NCI-H748 treated with DMSO at 0.1 percent for 48 hours (cell line): Measurements from ENCODE around the gene MYH9.

Experiments used
- DNase-seq: peaks from one replicate; lab custom pipeline; 2025; lab: John Stamatoyannopoulos, UW

MYH9 gene

DNA sequence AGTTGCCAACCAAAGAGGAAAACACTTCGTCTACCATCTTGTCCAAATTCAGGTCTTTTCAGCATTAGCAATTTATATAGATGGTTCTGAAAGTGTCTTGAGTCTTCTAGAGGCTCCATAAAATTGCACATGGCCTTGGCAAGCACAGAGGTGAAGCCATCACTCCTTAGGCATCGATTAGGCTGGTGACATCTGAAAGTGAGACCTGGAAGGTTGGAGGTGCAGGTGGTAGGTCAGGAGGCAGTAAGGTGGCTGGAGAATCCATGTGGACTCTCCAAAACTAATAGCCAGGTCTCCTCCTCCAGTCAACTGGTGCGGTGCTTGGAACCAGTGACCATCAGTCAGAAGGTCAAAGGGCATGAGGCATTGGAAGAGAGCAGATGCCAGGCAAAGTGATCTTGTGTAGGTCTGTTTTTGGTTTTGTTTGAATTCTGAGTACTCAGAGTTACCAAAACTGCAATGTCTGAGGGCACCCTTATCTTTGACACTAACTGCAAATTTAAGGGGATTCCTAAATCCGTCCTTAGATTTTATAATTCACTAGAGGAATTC lies 141.9 kb downstream of the MYH9 start:
- no peak for DNase-seq

DNA sequence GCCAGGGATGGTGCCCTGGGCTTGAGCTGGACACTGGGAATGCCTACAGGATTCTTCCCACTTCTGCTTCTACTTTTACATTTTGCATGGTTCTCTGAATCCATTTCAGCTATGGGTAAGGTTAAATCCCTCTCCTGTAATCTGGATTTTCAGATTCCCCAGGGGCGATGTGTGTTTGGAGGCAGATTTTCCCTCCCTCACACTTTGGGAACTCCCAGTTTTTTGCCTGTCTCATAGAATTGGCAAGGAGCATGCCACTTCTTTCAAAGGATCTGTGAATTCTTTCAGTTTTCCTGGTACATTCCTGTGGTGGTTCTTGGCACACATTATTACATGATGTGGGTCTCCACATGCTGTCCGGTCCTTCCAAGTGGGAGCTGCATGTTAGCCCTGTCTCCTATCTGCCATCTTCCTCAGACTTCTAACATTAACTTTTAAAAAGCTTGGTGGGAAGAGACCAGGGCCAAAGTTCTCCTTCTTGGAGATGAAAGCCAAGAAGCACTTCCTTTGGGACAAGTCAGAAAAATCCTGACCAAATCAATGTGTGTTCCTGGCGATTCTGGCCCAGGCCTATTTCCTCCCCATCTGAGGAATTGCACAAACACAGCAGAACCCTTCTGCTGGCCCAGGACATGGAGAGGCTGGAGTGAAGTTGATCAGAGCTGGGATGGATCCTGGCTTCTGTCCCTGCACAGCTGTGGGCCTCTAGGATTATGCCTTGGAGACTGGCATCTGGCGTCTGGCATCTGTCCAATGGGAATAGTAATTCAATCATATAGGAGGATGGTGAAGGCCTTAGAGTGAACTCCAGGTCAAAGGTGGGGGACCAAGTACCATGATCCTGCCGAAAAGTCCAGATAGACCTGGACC lies 143.0 kb downstream of the MYH9 start:
- no peak for DNase-seq

DNA sequence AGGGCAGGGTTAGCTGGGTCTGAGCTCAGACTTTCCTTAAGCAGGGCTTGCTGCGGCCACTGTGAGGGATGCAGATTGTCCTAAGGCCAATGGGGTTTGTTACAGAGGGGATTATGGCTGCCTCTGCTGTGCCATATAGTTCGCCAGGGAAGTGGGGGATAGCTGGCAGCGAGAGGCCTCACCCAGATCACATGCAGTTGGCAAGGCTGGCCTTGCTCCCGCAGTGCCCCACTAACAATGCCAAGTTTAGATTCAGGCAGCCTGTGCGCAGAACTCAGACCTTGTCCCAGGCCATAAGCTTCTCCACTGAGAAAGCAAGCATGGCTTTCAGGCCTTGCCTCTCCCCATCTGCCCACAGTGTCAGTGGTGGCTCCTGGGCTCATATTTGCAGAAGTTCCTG lies 143.8 kb downstream of the MYH9 start:
- no peak for DNase-seq

DNA sequence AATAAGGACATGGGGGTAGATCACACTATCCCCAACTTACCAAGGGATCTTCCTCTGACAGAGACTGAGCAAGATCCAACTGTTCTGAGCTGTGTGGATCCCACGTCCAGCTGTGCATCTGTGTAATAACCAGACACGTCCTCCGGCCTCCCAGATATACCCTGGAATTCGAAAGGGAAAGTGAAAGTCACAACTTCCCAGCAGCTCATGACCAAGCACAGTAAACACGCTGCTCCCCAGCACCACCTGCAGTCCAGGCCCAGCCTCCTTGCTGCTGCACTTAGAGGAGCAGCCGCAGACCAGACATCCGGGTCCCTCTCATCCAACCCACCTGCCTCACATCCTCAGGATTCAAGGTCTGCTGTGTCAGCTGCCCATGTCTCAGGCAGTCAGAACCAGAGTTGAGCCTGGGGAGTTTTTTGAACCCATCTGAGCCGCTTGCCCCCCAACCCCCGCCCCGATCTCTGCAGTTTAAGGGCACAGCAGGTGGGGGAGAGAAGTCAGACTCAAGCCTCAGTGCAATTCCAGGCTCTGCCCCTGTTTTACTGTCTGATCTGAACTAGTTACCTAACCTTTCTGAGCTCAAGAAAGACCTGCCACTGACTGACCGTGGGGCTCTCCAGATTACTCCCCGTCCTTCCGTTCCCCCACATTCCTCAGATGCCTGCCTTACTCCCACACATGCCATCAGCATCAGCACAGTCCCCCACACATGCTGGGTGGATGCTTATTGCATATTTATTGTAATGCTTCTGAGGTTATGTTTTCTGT lies 148.2 kb downstream of the MYH9 start, which contains the start of gene APOL2:
APOL2 (minus strand) TSS at position 127 of the 771 bp plus-strand sequence. CDS start 6,365 bp downstream, outside the sequence.
- DNase-seq: peak; percentile 79

DNA sequence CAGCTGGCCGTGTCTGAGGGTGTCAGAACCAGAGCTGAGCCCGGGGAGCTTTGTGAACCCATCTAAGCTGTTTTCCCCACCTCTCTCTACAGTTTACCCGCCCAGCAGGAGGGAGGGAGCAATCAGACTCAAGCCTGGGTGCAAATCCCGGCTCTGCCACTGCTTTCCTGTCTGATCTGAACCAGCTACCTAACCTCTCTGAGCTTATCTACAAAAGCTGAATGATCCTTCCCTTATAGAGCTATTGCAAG lies 148.7 kb downstream of the MYH9 start:
- DNase-seq: no peak

DNA sequence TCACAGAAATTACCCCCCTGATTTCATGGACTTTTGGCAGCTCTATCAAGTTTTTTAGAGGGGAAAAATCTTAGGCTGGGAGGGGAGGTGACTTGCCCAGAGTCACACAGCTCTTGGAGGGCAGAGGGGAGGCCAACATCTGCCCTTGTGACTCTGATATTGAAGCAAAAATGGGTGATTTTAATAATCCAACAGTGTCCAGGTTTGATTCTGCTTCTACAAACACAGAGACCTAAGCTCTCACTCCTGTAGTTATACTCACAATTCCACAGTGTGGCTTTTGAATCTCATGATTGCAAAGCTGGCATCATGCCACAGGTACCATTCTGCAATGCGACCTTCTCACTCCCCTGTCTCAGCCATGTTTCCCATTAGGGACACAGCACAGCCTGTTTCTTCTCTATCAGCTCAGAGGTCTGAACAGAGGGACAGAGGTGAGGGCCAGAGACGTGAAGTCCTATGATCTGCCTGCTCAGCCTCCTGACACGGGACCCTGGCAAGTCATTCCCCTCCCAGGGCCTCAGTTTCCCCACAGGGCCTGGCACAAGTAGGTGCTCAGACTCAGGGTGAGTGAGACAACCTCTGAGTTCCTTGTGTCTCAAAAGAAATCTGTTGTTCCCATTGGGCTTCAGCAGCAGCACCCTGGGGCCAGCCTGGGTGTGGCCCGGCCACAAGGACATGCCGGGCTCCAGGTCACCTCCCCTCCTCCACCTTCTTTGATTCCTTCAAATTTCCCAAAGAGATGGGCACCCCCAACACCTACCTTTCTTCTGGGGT lies 149.2 kb downstream of the MYH9 start:
- peak; percentile 0 for DNase-seq

DNA sequence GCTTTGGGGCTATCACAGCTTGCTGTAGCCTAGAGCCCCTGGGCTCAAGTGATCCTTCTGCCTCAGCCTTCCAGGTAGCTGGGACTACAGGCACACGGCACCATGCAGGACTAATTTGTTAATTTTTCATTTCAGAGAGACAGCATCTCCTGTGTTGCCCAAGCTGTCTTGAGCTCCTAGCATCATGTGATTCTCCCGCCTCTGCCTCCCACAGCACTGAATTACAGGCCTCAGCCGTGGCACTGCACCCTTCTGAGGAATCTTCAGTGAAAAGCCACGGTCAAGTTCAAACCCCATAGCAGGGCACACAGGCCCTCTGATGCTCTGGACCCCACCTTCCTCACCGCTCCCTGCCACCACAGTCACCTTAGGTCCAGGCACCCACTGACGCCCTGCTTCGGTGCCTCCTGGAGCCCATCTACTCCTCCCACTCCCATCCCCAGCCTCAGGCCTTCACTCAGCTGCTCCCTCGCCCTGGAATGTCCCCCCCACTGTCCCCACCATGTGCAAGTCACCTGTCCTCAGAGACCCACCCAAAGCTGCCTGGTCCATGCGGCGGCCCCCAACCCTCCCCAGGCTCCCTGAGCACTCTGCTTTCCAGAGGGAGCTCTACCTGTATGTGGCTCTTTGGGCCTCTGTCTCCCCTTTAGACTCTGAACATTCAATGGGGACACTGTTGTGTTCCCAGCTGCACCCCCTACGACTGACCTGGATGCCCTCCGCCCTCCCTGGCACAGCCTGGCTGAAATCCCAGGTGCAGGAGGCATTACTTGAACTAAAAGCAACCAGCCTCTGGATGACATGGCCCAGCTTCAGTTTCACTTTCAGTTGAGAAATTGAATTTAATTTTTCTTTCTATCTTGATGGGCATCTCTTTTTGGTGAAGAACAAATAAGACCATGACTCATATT lies 150.1 kb downstream of the MYH9 start:
- DNase-seq: no peak

DNA sequence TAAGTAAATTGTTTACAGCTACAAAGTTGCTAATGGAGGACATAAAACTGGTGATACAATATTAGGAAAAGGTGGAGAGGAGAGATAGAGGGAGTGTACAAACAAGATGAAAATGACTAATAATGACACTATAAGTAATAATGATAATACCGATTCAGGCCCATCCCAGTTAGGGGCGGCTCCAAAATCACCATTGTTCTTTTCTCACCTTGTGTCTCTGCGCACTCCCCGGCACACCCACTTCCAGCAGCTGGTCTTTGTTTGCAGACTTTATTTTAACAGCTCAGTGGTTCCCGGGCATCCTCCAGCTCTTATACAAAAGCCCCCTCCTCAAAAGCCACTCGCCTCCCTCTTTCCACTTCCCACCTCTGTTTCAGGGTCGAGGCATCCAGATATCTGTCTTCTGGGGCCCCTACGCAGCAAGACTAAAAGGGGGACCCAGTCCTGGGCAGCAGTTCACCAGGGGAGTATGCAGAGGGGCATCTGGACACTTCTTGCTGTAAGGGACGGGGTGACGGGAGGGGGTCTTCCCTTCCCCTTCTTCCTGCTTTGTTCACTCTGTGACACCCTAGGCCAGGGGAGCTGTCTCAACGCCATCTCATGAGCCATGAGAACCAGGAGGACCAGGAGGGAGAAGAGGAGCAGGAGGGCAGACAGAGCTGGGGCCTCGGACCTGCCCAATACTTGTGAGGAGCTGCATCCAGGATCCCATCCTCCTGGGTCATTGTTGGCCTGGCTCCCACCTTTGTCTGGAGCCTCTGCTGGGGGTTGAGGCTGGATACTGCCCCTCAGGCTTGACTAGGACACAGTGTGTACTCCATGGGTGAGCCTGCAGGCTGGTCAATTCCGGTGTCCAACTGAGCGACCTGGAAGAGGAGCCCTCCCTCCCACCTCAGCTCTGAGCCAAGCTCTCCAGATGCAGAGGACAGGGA lies 151.1 kb downstream of the MYH9 start:
- DNase-seq: peak; percentile 35

DNA sequence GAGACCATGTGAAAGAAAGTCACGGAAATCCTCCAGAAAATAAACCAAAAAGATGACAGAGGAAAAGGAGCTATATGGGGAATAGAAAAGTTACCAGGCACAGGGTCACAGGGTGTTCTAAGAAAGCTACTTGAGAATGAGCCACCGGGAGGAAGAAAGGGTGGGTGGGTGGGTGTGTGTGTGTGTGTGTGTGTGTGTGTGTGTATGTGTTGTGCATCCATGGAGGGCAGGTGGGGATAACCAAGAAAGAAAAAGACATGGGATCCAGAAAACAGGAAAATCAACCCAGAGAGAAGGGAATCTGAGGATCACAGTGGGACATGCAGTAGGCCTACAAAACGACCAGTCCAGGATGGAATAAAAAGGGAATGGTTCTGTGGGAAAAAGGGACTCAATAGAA lies 152.2 kb downstream of the MYH9 start:
- DNase-seq: no peak

DNA sequence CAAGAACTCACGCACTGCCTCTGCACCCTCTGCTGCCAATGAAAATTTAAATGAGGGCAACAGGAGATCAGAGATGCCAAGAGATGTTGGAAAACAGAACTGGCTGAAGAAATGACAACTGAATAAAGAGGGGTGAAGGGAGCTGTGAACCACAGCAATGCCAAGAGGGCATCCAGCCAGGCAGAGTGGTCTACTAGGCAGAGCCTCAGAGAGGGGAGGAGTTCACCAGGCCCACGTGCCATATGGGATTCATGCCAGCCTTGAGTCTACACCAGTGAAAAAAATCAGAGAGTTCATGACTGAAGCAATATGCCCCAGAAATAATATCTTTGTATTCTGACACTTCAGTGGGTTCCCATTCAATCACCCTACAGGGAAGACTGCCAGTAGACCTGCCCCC lies 152.8 kb downstream of the MYH9 start:
- DNase-seq: no peak

DNA sequence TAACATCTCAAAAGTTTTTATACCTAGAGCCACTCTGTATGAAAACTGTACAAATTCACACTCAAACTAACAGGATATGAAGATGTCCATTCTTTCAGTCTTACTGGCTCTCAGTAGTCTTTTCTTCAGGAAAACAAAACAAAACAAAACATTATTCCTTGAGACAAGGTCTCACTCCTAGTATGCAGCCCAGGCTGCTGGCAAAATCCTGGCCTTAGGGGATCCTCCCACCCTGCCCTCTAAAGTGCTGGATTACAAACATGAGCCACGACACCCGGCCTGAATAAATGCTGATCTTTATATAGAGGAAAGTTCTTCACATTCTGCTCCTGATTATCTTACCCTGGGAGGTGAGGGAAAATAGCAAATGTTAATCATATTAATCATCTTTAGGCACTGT lies 153.6 kb downstream of the MYH9 start:
- DNase-seq: no peak

DNA sequence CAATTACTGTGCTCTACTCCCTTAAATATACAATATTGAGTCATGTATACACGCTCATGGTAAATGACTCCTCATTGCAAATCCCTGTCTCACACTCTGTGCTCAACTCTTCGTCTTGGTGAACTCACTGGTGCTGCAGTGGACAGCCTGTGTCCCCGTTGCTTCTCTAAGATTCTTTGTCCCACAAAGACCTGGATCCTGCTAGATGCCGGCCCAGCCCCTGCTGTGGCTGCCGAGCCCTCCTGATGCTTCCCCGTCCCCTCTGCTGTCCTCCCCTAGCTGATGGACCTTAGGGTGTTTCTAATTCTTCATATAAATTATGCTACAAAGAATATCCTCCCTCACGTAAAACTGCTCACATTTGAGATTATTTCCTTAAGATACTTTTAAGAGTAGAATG lies 154.0 kb downstream of the MYH9 start:
- no peak for DNase-seq

DNA sequence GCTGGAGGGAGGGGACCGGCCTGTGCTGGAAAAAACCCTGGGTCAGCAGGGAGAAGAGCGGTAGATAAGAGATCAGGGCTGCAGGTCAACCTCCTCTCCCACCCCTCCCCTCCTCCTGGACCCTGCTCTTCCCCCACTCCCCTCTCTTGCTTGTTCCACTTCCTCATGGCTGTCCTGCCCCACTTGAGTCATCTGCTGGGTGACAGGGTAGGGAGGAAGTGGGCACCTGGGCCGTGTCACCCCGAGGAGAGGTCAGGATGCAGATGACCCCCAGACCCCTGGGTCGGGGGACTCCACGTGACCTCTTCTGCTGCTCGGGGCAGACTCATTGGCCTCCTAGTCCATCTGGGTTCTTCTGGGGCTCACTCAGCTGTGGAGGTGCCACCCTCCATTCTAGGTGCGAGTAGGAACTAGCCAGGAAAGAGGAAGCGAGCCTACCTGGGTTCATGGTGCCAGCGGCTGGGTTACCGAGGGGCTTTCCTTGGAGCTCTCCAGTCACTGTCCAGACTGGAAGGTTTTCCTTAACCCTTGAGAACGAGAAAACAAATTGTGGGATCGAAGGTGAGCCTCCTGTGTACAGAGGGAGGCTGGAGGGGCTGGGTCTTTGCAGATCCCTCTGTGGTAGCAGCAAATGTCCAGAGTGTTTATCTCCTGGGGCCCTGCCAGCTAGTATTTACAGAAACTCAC lies 154.9 kb downstream of the MYH9 start:
- no peak for DNase-seq
